Peyer's patch (tissue), 4 donors: Measurements from ENCODE around the gene UROC1.

Experiments used
- CTCF ChIP-seq, 6 experiments: fragments of 450-650 bp in 4 of 6; fragments of 200-600 bp in 2 of 6; sonication (generic) in 1 of 6; IDR thresholded peaks; one replicate each; pipeline ENCODE4 v1.5.1; 2017 to 2019; ENCODE audit warnings: antibody characterized with exemption in 6 of 6, mild to moderate bottlenecking in 3 of 6, moderate library complexity in 1 of 6
- POLR2A ChIP-seq, 2 donors: fragments of 450-650 bp; IDR thresholded peaks; one replicate each; pipeline ENCODE4 v1.5.1; 2017; ENCODE audit warnings: antibody characterized with exemption in 2 of 2, mild to moderate bottlenecking in 2 of 2, moderate library complexity in 2 of 2

GRCh38 chr3:126501736-126502135 is 15.8 kb downstream of the UROC1 start:
- TF ChIP-seq POLR2A (IDR thresholded peaks at IDR 0.05) (no peak), CTCF (IDR thresholded peaks at IDR 0.05) (no peak)
